ENCODE results near the gene SMYD4. TPM values are rescaled to one million over a fixed set of nuclear protein-coding genes. Genes with fewer than 3 reads are reported as not detected.

Gene SMYD4
- total and polyA plus RNA-seq, 2 experiments from 2014 or later = 17.0 to 21.9 TPM

GRCh38 chr17:1754430-1755112 lies 75.1 kb downstream of the SMYD4 start:
- H3K36me3 Mint-ChIP-seq (ENCODE audit: low read depth) = no peaks in the 10 kb centered on the region
- no peaks in the 10 kb centered on the region for H3K27me3 ChIP-seq (ENCODE audit: insufficient read depth)
- H3K27ac Mint-ChIP-seq = no peak overlapping the region
- peaks cover 11% of the 10 kb centered on the region for H3K27me3 Mint-ChIP-seq (ENCODE audit: insufficient read depth, low read depth, poor library complexity)
- peak; percentile 15 for ATAC-seq
- peaks cover 6% of the 10 kb centered on the region for H3K4me1 ChIP-seq (ENCODE audit: insufficient read depth)
- H3K4me1 Mint-ChIP-seq = peaks cover 18% of the 10 kb centered on the region
- H4K20me1 ChIP-seq (replicated peaks; ENCODE audit: insufficient read depth) = no peaks in the 10 kb centered on the region
- DNase-seq (ENCODE audit: low spot score) = no peak
- no peaks in the 10 kb centered on the region for H3K79me2 ChIP-seq (replicated peaks; ENCODE audit: insufficient read depth)
- no peaks in the 10 kb centered on the region; the same call in 2 of the 3 replicates for H3K9me3 Mint-ChIP-seq
- TF ChIP-seq ZNF462 (CRISPR knock-in tag; IDR thresholded peaks at IDR 0.05) = no peak
- no peak for TF ChIP-seq ZNF331 (CRISPR knock-in tag; IDR thresholded peaks at IDR 0.05; ENCODE audit: low read depth)
- no peak overlapping the region for H3K4me3 Mint-ChIP-seq
- no peak overlapping the region for H3K4me2 ChIP-seq
- no peaks in the 10 kb centered on the region for H3K9me2 ChIP-seq (ENCODE audit: insufficient read depth)
- H3K36me3 ChIP-seq (ENCODE audit: insufficient read depth) = no peaks in the 10 kb centered on the region
- H2AFZ ChIP-seq = no peak overlapping the region
- H3K27ac ChIP-seq (ENCODE audit: low read depth) = no peak overlapping the region
- H3K4me3 ChIP-seq = no peak overlapping the region
- no peaks in the 10 kb centered on the region for H3F3A ChIP-seq (replicated peaks; ENCODE audit: low read depth)

- no peak for TF ChIP-seq ETS1 (IDR thresholded peaks at IDR 0.05)
- no peak for TF ChIP-seq REST (IDR thresholded peaks at IDR 0.05; ENCODE audit: unreplicated experiment)
- no peak for TF ChIP-seq JUNB (IDR thresholded peaks at IDR 0.05; ENCODE audit: unreplicated experiment)
- no peak for TF ChIP-seq NANOG (IDR thresholded peaks at IDR 0.05; ENCODE audit: borderline replicate concordance)
- H3K9me3 Mint-ChIP-seq = no peaks in the 10 kb centered on the region; the same call in 2 of the 3 replicates
- peaks cover 13% of the 10 kb centered on the region for H3K27me3 Mint-ChIP-seq (ENCODE audit: insufficient read depth, low read depth, poor library complexity)
- H3K9me2 ChIP-seq (ENCODE audit: insufficient read depth) = no peaks in the 10 kb centered on the region
- DNase-seq (ENCODE audit: low spot score) (no peak), ATAC-seq (peak; percentile 15)
- H3K4me3 ChIP-seq = no peak overlapping the region
- H3K4me2 ChIP-seq = no peak overlapping the region
- no peaks in the 10 kb centered on the region for H3F3A ChIP-seq (replicated peaks; ENCODE audit: low read depth)
- H3K27me3 ChIP-seq (ENCODE audit: insufficient read depth) = no peaks in the 10 kb centered on the region
- H3K4me3 Mint-ChIP-seq = no peak overlapping the region
- no peaks in the 10 kb centered on the region for H3K79me2 ChIP-seq (replicated peaks; ENCODE audit: insufficient read depth)
- no peak overlapping the region for H2AFZ ChIP-seq
- peaks cover 18% of the 10 kb centered on the region for H3K4me1 Mint-ChIP-seq
- H4K20me1 ChIP-seq (replicated peaks; ENCODE audit: insufficient read depth) = no peaks in the 10 kb centered on the region
- no peak overlapping the region for H3K27ac Mint-ChIP-seq
- no peaks in the 10 kb centered on the region for H3K36me3 Mint-ChIP-seq (ENCODE audit: low read depth)
- peaks cover 6% of the 10 kb centered on the region for H3K4me1 ChIP-seq (ENCODE audit: insufficient read depth)
- no peak overlapping the region for H3K27ac ChIP-seq (ENCODE audit: low read depth)
- H3K36me3 ChIP-seq (ENCODE audit: insufficient read depth) = no peaks in the 10 kb centered on the region
These were observed 75.8 kb downstream of the SMYD4 start for GRCh38 chr17:1753767-1754429.
